Body of pancreas (tissue), 4 donors: ENCODE data around the gene UROD. TPM values are rescaled to one million over a fixed set of nuclear protein-coding genes. Genes with fewer than 3 reads are reported as not detected.
"Not testable (repeated sequence)": the region's sequence is repeated elsewhere in the genome, so short reads cannot be mapped to it uniquely, and the experiment has no call there.

Source experiments
- ATAC-seq: fragments of 150-250 bp; one replicate; pipeline ENCODE4 v1.9.1; 2016
- DNase-seq, 4 donors: peaks; one replicate each; pipeline ENCODE4 v3.0.0-alpha.2; 2019
- H3K27ac ChIP-seq, 4 donors: fragments of 200-600 bp; sonication (generic); 1 replicate in 3 of 4; 2 replicates in 1 of 4; pipeline versions ENCODE4 v1.5.1 to v1.6.1; 2016 to 2019; ENCODE audit warnings: mild to moderate bottlenecking in 1 of 4, mixed read lengths in 1 of 4, moderate library complexity in 1 of 4
- H3K27me3 ChIP-seq, 2 donors: fragments of 200-600 bp; sonication (generic); one replicate each; pipeline ENCODE4 v1.6.0; 2016; ENCODE audit warnings: mild to moderate bottlenecking in 1 of 2
- H3K36me3 ChIP-seq, 2 donors: fragments of 200-600 bp; sonication (generic); replicated peaks in 1 of 2; 2 replicates each; pipeline ENCODE4 v1.5.1; 2016; ENCODE audit warnings: low read depth in 2 of 2; ENCODE audit not compliant: insufficient read depth in 1 of 2
- H3K4me1 ChIP-seq: fragments of 200-600 bp; sonication (generic); one replicate; pipeline ENCODE4 v1.6.0; 2016
- H3K4me3 ChIP-seq, 2 donors: fragments of 200-600 bp; sonication (generic); 1 replicate in 1 of 2; 2 replicates in 1 of 2; pipeline ENCODE4 v1.5.1; 2016 to 2019
- H3K9me3 ChIP-seq, 3 donors: fragments of 200-600 bp; sonication (generic); 1 replicate in 2 of 3; 2 replicates in 1 of 3; pipeline ENCODE4 v1.5.1; 2016
- POLR2A ChIP-seq, 3 donors: fragments of 450-650 bp; IDR thresholded peaks; one replicate each; pipeline ENCODE4 v1.6.1; 2016; ENCODE audit warnings: antibody characterized with exemption in 3 of 3, mild to moderate bottlenecking in 2 of 3
- WGBS, 2 donors: methylation state at CpG; one replicate each; pipeline ENCODE4 v1.1.5; 2017; 5-methylcytosine and 5-hydroxymethylcytosine counted together
- intact Hi-C: fragments of 100-400 bp; cut with DNase I; formaldehyde crosslinking; loops from one replicate; pipeline ENCODE4 v1.15.1; 2023
- total RNA-seq, 2 donors: library from RNA; depleted of rRNA; stranded (reverse); fragments of >200 nt; gene quantifications; one replicate each; pipeline ENCODE4 v1.1.0, GENCODE V29; 2016
- TF ChIP-seq, protein P1 (sequence below), 7 experiments: fragments of 450-650 bp in 4 of 7; fragments of 200-600 bp in 3 of 7; sonication (generic) in 3 of 7; IDR thresholded peaks; one replicate each; pipeline ENCODE4 v1.5.1; 2016 to 2019; ENCODE audit warnings: antibody characterized with exemption in 7 of 7

UROD gene
- total RNA-seq, 2 donors from 2014 or later, result 32.2 to 39.6 TPM

- H3K27me3 ChIP-seq, result no peaks in the 10 kb centered on the region
- H3K36me3 ChIP-seq, result peaks cover 4 to 15% of the 10 kb centered on the region in 2 donors
- H3K4me3 ChIP-seq, result no peak overlapping the region
- 92 to 95% methylated on average over 1 of the region's 1 CpG for WGBS, 2 donors
- H3K9me3 ChIP-seq, result no peaks in the 10 kb centered on the region
- ATAC-seq, result no peak
- H3K27ac ChIP-seq, result no peak overlapping the region
- no peak for TF ChIP-seq POLR2A (IDR thresholded peaks at IDR 0.05)
- TF ChIP-seq, protein P1, sequence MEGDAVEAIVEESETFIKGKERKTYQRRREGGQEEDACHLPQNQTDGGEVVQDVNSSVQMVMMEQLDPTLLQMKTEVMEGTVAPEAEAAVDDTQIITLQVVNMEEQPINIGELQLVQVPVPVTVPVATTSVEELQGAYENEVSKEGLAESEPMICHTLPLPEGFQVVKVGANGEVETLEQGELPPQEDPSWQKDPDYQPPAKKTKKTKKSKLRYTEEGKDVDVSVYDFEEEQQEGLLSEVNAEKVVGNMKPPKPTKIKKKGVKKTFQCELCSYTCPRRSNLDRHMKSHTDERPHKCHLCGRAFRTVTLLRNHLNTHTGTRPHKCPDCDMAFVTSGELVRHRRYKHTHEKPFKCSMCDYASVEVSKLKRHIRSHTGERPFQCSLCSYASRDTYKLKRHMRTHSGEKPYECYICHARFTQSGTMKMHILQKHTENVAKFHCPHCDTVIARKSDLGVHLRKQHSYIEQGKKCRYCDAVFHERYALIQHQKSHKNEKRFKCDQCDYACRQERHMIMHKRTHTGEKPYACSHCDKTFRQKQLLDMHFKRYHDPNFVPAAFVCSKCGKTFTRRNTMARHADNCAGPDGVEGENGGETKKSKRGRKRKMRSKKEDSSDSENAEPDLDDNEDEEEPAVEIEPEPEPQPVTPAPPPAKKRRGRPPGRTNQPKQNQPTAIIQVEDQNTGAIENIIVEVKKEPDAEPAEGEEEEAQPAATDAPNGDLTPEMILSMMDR (IDR thresholded peaks at IDR 0.05), result no peak
- intact Hi-C loops, result no loop called here
- H3K4me1 ChIP-seq, result no peaks in the 10 kb centered on the region
- no peak for DNase-seq
These were observed 38.4 kb upstream of the UROD start for GRCh38 chr1:44973645-44974044.

DNA sequence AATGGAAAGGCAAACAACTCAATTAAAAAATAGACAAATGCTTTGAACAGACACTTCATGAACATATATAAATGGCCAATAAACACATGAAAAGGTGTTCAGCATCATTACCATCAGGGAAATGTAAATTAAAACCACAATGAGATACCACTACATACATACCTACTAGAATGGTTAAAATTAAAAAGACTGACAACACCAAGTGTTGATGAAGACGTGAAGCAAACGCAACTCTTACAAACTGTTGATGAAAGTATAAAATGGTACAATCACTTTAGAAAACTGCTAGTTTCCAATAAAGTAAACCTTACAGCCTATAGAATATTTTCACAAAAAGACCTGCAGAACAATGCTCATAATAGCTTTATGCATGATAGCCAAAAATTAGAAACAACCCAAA is 35.8 kb upstream of the UROD start:
- Histone ChIP-seq H3K9me3 (no peaks in the 10 kb centered on the region), H3K36me3 (peaks cover 4 to 24% of the 10 kb centered on the region in 2 donors), H3K4me3 (no peak overlapping the region), H3K27me3 (no peaks in the 10 kb centered on the region), H3K4me1 (no peaks in the 10 kb centered on the region), H3K27ac (no peak overlapping the region)
- no peak for TF ChIP-seq POLR2A (IDR thresholded peaks at IDR 0.05)
- TF ChIP-seq, protein P1 (IDR thresholded peaks at IDR 0.05), result no peak
- ATAC-seq (no peak), DNase-seq (no peak)
- intact Hi-C loops, result no loop called here
- whole genome bisulfite sequencing, 2 donors, result 100% methylated on average over 2 of the region's 2 CpGs

DNA sequence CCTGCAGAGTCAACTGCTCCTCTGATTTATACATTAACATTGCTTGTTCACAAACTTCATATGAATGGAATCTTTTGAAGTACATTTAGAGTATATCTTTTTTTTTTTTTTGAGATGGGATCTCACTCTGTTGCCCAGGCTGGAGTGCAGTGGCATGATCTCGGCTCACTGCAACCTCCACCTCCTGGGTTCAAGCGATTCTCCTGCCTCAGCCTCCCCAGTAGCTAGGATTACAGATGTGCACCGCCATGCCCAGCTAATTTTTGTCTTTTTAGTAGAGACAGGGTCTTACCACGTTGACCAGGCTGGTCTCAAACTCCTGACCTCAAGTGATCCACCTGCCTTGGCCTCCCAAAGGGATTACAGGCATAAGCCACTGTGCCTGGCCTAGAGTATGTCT is 34.7 kb upstream of the UROD start:
- H3K27ac ChIP-seq, H3K9me3 ChIP-seq, DNase-seq, ATAC-seq, intact Hi-C loops, H3K27me3 ChIP-seq, H3K4me1 ChIP-seq, H3K4me3 ChIP-seq: not testable (repeated sequence)
- H3K36me3 ChIP-seq, result peaks cover 4 to 24% of the 10 kb centered on the region in 2 donors
- 94 to 98% methylated on average over 4 of the region's 4 CpGs for WGBS, 2 donors

DNA sequence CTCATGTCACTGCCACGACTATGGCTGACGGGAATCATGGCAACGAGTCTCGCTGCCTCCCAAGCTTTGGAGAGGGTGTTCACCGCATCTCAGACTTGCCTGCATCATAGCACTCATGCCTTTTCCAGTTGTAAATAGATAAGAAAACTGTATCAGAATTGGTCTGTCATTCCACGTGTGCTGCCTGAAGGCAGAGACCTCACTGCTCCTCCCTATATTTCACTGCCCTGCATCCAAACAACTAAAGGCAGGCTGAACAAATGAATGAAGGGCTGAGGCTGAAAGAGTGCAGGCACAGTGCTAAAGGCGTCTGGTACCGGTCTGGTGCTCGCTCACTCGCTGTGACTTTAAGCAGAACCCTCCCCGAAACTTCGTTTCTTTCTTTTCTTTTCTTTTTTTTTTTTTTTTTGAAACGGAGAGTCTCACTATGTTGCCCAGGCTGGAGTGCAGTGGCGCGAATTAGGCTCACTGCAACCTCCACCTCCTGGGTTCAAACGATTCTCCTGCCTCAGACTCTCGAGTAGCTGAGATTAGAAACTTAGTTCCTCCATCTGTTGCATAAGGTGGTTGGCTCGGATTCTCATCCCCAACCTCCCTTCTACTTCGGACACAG is 26.2 kb upstream of the UROD start:
- Histone ChIP-seq H3K27ac (peak overlapping the region in 3 of 4 donors; percentile 53 to 80 (median 63)), H3K9me3 (no peaks in the 10 kb centered on the region), H3K36me3 (peaks cover 0 to under 1% of the 10 kb centered on the region in 2 donors), H3K27me3 (no peaks in the 10 kb centered on the region), H3K4me3 (peak overlapping the region; percentile 38 to 46), H3K4me1 (peaks cover 13% of the 10 kb centered on the region)
- ATAC-seq (peak; percentile 2), DNase-seq (no peak)
- TF ChIP-seq, protein P1 (IDR thresholded peaks at IDR 0.05), result no peak
- TF ChIP-seq POLR2A (IDR thresholded peaks at IDR 0.05), result no peak
- WGBS, 2 donors, result 3% methylated on average over 14 to 19 of the region's 19 CpGs
- intact Hi-C loops, result no loop called here

- Histone ChIP-seq H3K36me3 (no peaks in the 10 kb centered on the region), H3K4me3 (no peak overlapping the region), H3K27me3 (no peaks in the 10 kb centered on the region), H3K4me1 (peaks cover 13% of the 10 kb centered on the region), H3K9me3 (no peaks in the 10 kb centered on the region), H3K27ac (no peak overlapping the region)
- no peak for ATAC-seq
- TF ChIP-seq, protein P1 (IDR thresholded peaks at IDR 0.05), result no peak
- TF ChIP-seq POLR2A (IDR thresholded peaks at IDR 0.05), result no peak
- 85 to 88% methylated on average over 24 of the region's 24 CpGs for WGBS, 2 donors
- intact Hi-C loops, result no loop called here
- DNase-seq, result no peak
These were observed 23.4 kb upstream of the UROD start for GRCh38 chr1:44988531-44989156.
